HCT116 (cell line): Measurements from ENCODE around the gene NAA40. TPM values are rescaled to one million over a fixed set of nuclear protein-coding genes. Genes with fewer than 3 reads are reported as not detected.

Source experiments
- ATF3 ChIP-seq: IDR thresholded peaks from 2 replicates; pipeline ENCODE4 v1.6.1; 2012
- CEBPB ChIP-seq: IDR thresholded peaks from 2 replicates; pipeline ENCODE4 v1.6.1; 2012; ENCODE audit warnings: low read depth
- CTCF ChIP-seq, 3 experiments: fragments of 200-600 bp in 1 of 3; sonication (generic) in 1 of 3; IDR thresholded peaks in 2 of 3; conservative IDR thresholded peaks in 1 of 3; 2 replicates each; pipeline ENCODE4 v1.5.1; 2012 to 2017; ENCODE audit warnings: low read depth in 2 of 3, low read length in 2 of 3, antibody characterized with exemption in 1 of 3, borderline replicate concordance in 1 of 3, control low read depth in 1 of 3, mild to moderate bottlenecking in 1 of 3, mixed read lengths in 1 of 3, mixed run types in 1 of 3, moderate library complexity in 1 of 3; ENCODE audit not compliant: insufficient read depth in 1 of 3
- FOSL1 ChIP-seq: IDR thresholded peaks from 2 replicates; pipeline ENCODE4 v1.6.1; 2012; ENCODE audit warnings: low read depth
- SIN3A ChIP-seq: IDR thresholded peaks from 2 replicates; pipeline ENCODE4 v1.6.1; 2012; ENCODE audit warnings: low read depth
- SP1 ChIP-seq: IDR thresholded peaks from 2 replicates; pipeline ENCODE4 v1.6.1; 2012; ENCODE audit warnings: low read depth
- ZBTB33 ChIP-seq: IDR thresholded peaks from 2 replicates; pipeline ENCODE4 v1.6.1; 2011; ENCODE audit warnings: mild to moderate bottlenecking, low read length, moderate library complexity; ENCODE audit not compliant: insufficient replicate concordance; ENCODE audit errors: extremely low read depth
- ZFX ChIP-seq: fragments of 450-650 bp; IDR thresholded peaks from 2 replicates; pipeline ENCODE4 v1.6.1; 2017
- ZNF274 ChIP-seq: fragments of 200-500 bp; sonication (Bioruptor generic); IDR thresholded peaks from 2 replicates; pipeline ENCODE4 v1.6.1; 2014; ENCODE audit warnings: mild to moderate bottlenecking, low read depth, low read length, inconsistent platforms
- total RNA-seq: library from RNA; stranded (reverse); gene quantifications from one replicate; pipeline ENCODE4 v1.2.1, GENCODE V29; 2021; ENCODE audit not compliant: unreplicated experiment

Gene NAA40
- total RNA-seq, 1 experiment from 2014 or later, result 25.3 TPM

- TF ChIP-seq ZFX, result peak; percentile 83; the same call in 1 of the 2 replicates
- no peak; the same call in 1 of the 2 replicates for TF ChIP-seq SP1
- peak; percentile 57; the same call in 1 of the 2 replicates for TF ChIP-seq SIN3A
- no peak for TF ChIP-seq ATF3
- no peak for TF ChIP-seq ZNF274
- no peak for TF ChIP-seq CEBPB
- TF ChIP-seq FOSL1, result no peak
- TF ChIP-seq CTCF (IDR thresholded peaks at IDR 0.05 in 2 of 3, conservative IDR thresholded peaks at IDR 0.05 in 1 of 3; ENCODE audit: borderline replicate concordance in 1 of 3, insufficient read depth in 1 of 3, low read depth in 2 of 3, low read length in 2 of 3), result no peak
- TF ChIP-seq ZBTB33, result no peak
These were observed 47.5 kb downstream of the NAA40 start, which contains the start of gene OTUB1 (continued) for GRCh38 chr11:63986156-63986931.
